Esophagus squamous epithelium (tissue), 4 donors: ENCODE measurements around the gene PRKG1.

Experiments used
- POLR2A ChIP-seq, 4 donors: fragments of 450-650 bp; IDR thresholded peaks; one replicate each; pipeline ENCODE4 v1.6.1; 2017; ENCODE audit warnings: antibody characterized with exemption in 4 of 4, mild to moderate bottlenecking in 4 of 4, moderate library complexity in 3 of 4
- TF ChIP-seq, protein P1 (sequence below), 6 experiments: fragments of 450-650 bp in 4 of 6; fragments of 200-600 bp in 2 of 6; sonication (generic) in 2 of 6; IDR thresholded peaks; one replicate each; pipeline ENCODE4 v1.5.1; 2016 to 2019; ENCODE audit warnings: antibody characterized with exemption in 6 of 6, mild to moderate bottlenecking in 4 of 6, moderate library complexity in 4 of 6

GRCh38 chr10:51430506-51430905, 356.2 kb downstream of the PRKG1 start:
- TF ChIP-seq, protein P1, sequence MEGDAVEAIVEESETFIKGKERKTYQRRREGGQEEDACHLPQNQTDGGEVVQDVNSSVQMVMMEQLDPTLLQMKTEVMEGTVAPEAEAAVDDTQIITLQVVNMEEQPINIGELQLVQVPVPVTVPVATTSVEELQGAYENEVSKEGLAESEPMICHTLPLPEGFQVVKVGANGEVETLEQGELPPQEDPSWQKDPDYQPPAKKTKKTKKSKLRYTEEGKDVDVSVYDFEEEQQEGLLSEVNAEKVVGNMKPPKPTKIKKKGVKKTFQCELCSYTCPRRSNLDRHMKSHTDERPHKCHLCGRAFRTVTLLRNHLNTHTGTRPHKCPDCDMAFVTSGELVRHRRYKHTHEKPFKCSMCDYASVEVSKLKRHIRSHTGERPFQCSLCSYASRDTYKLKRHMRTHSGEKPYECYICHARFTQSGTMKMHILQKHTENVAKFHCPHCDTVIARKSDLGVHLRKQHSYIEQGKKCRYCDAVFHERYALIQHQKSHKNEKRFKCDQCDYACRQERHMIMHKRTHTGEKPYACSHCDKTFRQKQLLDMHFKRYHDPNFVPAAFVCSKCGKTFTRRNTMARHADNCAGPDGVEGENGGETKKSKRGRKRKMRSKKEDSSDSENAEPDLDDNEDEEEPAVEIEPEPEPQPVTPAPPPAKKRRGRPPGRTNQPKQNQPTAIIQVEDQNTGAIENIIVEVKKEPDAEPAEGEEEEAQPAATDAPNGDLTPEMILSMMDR (IDR thresholded peaks at IDR 0.05): no peak
- TF ChIP-seq POLR2A (IDR thresholded peaks at IDR 0.05): no peak
